LoVo (cell line): ENCODE measurements around the gene CACHD1.
A peak's percentile ranks its signal among the peaks of the same experiment; 100 is the strongest.
"Not testable (repeated sequence)": the region's sequence is repeated elsewhere in the genome, so short reads cannot be mapped to it uniquely, and the experiment has no call there.

Source experiments
- DNase-seq: peaks from one replicate; pipeline ENCODE4 v3.0.0-alpha.2; 2016; ENCODE audit warnings: low spot score

Gene CACHD1

DNA sequence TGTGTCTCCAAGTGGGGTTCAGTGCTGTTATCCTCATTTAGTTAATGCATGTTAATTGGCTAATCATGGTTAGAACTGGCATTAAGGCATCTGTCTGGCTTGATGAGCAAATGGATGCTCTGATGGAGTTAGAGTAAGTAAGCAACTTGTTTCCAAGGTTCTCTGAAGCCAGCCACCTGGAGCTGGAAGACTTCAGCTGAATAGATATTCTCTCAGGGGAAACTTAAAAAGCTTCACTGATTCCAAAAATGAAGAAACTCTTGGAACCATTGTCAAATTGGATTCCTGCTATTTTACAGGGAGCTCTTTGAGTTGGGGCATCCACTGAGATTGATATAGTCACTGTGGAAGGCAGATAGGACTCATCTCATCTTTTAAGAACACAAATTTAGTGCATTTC, 118.9 kb downstream of the CACHD1 start:
- no peak for DNase-seq

DNA sequence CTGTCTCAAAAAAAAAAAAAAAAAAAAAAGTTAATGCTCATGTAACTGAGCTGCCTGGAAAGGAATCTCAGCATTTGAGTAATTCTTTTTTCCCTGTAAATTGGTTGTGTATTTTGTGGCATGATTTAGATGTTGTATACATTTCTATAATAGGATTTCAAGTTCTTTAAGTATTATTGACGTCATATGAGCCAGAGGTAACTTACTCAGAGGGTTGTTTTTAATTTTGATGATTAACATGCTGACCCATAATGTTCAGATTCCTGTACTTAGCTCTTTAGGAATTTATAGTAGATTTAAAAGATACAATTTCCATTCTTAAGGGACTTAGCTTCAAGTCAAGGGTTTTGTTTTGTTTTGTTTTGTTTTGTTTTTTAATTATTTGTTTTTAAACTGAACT, 120.4 kb downstream of the CACHD1 start:
- DNase-seq: no peak

DNA sequence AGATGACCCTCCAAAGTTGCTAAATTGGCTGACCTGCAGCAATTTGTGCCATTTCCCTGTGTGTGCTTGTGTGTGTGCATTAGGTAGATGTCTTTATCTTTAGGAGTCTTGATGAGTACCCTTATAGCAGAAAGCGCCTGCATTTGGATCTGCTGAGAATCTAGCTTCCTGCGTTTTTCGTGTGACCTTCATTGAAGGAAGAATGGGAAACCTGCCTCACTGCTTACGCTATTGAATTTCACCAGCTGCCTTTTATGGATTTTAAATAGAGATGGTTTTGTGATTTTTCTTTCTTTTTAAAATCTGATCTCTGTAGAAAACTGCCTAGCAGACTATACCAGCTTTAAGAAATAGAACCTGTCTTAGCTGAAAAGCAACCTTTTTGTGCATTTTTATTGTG, 124.5 kb downstream of the CACHD1 start:
- DNase-seq: no peak

DNA sequence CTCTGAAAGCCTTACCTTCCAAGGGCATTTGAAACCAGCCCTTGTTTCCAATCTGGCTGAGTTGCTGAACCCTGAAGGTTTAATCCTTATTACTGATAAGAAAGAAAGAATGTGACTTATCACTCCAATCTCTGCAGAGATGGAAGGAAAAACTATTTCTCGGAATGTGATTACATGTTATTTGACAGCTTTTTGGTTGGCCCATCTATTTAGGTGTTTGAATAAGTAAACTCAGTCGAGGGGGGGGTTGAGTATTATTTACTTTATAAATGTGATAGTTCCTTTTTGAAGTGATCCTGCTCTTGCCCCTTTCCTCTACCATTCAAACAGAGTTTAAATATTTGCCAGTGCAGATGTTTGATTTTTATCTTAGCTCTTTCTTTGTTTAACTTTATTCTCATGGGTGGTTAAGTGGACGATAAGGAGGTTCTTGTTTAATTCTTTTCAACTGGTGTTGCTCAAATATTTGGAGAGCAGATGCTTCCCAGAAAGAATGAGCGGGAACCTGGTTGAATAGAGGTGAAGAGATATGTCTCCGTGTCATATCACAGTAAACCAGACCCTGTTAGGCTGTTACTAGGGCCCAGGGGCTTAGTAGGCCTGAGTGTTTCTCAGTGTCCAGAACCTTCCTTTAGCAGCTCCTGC, 126.1 kb downstream of the CACHD1 start:
- peak; percentile 6 for DNase-seq

DNA sequence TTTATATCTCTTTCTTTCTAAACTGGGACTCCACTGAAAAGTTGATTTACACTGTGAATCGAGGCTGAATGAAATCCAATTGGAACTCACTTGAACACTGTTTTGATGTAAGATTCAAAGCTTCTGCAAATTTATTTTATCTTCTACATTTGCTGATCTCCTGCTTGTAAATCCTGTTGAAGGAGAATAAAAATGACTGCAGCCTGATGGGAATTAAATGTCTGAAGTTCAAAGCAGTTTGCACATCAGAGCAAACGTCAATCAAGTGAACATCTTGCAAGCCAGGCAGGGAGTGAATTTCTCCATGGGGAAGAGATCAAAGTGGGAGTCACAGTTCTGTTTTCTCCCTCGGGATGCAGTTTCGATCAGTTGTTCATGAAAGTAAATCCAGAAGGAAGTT, 127.2 kb downstream of the CACHD1 start:
- no peak for DNase-seq

DNA sequence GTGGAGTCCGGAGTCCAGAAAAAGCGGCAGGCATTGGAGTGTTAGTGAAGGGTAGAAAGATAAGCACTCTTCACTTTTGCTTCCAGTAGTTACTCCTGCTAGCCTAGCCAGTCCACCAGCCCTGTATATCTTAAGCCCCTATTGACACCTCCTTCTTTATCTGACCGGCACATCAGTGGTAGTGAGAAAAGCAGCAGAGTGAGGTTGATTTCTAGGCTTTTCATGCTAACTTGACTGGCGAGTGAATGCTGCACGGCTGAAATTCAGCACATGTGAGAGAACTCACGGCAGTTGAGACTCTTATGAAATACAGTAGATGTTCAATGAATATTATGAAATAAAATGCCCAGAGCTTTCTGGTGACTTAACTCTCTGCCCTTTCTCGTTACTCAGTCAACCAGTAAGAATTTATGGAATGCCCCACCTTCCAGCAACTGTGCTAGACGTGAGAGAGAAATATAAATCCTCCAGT, 128.2 kb downstream of the CACHD1 start:
- DNase-seq: no peak

DNA sequence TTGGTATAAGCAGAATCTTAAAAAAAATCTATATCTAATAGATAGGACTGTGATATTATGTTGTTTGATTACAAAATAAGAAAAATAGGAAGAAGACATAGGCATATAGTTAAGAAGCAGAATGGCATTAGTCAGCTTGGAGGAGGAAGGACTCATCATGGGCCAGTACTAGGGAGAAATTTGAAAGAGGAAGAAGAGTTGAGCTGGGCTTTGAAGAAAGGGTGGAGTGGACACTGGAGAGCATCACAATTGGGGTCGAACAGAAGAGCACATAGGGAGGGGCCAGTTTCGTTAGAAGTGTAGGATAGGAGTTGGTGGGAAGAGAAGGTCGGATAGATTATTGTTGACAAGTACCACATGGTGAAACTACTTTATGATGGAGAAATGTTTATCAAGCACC, 129.3 kb downstream of the CACHD1 start:
- no peak for DNase-seq

DNA sequence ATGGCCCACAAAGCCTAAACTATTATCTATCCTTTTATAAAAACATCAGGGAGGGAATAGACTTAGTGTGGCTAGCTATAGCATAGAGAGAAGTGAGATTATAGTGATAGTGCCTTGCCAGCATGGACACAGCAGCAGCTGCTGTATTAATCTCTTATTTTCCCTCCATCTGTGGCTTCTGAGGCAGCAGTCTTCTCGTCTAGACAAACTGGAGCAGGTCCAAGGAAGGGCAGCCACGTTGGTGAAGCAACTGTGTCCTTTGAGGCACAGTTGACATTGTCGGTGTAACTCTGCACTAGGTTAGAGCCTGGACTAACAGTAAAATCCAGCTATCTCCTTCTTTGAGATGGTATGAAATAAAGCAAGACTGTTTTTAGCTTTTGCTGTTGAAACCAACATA, 131.3 kb downstream of the CACHD1 start:
- DNase-seq: no peak

DNA sequence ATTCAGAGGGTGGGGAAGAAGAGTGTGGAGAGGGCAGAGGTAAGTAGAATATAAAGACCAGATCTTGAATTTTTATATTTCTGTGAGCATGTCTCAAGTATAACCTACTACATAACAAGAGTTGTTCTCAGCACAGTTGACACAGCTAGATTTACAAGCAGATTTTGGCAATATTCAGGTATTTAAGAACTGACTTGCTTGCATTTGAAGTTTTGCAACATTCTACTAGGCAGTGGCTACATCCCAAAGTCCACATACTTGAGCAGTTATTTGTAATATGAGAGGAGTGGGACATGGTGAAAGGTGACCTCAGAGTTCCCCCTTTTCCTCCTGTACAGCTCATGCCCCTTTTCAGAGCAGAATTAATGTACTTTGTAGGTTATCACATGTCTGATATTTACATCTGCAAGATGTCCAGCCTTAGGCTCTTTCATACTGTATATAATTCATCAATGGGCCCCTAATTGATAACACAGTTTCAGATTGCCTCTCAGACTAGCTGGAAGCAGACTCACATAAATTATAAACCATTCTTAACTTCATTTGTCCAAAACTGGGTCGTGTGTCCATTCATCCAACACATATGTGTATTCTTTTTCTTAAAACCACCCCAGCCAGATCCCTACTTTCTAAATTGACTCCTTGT, 138.2 kb downstream of the CACHD1 start:
- DNase-seq: no peak

DNA sequence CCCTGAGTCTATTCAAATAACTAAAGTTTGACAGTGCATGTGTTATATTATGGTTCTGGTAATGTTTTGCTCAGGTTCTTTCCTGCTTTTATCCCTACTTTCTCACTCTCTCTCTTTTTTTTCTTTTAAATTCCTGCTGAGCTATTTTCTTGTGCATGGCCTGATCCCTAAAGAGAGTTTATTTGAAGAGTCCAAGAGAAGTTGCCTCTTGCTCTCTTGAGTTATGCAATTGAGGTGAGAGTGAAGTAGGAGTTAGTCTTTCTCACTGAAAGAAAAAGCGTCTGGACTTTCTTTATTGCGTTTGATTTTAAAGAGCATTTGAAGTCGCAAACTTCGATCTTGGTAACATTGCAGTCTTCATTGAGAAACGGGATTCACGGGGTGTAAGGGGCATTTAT, 138.7 kb downstream of the CACHD1 start:
- no peak for DNase-seq

DNA sequence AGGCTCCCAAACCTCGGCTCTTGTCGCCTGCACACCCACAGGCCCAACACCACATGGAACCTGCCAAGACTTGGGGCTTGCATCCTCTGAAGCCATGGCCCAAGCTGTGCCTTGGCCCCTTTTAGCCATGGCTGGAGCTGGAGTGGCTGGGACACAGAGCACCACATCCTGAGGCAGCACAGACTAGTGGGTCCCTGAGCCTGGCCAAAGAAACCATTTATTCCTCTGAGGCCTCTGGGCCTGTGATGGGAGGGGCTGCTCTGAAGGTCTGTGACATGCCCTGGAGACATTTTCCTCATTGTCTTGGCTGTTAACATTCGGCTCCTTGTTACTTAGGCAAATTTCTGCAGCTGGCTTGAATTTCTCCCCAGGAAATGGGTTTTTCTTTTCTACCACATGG, 141.0 kb downstream of the CACHD1 start:
- DNase-seq: not testable (repeated sequence)

DNA sequence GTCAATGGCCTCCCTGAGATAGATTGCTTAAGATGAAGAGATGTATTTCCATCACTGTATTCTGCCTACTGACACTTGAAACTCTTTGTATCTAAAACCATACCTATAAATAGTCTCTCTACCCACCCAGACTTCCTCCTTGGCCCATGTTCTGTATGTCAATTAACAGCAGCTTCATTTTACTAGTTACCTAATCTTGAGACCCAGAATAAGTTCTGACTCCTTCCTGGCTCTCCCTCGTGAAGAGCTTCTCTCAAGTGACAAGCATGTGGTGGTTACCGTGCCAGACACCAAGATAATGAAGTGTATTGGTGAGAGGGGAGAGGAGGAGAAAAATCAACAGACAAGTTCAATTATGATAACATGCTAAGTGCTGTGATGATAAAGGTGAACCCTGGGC, 146.1 kb downstream of the CACHD1 start:
- DNase-seq: no peak

DNA sequence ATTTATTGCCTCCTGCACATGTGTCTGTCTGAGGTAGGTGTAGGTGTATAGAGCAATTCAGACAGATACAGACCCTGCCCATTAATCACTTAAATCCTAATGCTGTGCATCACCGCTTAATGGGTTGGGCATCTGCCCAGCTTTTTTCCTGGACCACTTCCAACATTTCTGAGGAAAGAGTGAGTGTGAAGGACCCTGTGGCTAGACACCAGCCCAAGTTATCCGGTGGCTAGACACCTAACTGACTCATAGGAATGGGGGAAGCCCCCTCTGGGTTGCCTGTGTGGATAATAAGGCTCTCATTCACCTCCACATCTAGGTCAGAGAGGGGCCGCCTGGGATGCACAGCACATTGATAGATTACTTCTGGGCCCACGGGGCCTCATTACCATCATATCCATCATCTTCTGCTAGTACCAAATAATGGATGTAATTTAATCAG, 153.8 kb downstream of the CACHD1 start:
- DNase-seq: no peak

DNA sequence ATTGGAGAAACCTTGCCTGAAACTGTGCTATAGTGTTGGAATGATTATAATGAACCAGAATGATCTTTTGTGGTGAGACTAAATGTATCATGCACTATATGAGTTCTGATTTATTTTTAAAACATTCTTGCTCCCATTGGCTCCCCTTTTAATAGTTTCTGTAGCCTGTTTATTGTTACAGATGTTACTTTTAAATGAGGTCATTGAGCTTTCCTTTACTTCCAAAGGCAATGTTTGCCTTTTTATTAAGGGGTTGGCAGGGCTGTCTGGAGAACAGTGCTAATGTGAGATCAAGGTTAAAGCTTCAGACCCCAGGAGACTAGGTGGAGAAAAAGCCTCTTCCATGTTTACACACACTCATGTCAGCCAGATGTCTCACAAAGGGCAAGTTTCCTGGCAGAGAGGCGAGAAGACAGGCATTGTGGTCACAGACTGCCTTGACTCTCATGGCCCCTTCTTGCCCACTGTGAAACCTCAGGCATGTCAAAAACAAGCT, 154.3 kb downstream of the CACHD1 start:
- DNase-seq: no peak

DNA sequence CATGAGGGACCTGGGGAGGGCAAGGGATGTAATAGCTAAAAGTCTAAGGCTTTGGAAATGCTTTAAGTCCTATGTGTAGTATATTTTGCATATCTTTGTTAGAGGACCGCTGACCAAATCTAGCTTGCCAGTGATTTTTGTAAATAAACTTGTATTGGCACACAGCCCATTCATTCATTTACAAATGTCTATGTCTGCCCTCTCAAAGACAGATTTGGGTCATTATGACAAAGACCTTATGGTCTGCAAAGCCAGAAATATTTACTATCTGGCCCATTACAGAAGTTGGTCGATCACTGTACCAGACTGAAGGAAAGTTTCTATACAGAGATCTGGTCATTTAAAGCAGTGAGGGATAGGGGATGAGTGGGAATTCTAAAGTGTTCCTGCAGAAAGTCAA, 154.9 kb downstream of the CACHD1 start:
- DNase-seq: no peak

DNA sequence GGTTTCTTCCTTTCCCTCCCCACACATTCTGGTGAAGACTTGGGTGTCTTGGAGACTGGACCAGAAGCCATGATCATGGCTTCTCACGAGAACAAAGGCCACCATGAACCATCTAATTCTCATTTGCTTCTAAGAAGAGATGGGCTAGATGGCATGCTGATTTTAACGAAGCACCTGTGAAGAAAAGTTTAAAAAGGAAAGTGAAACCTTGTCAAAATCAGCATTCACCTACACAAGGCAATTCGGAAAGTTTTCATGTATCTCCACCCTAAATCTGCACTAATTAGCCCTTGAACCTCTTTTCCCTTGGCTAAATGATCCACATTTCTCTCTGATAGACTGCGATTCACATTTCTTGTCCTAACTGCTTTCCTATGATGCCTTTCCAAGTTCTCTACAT, 160.7 kb downstream of the CACHD1 start:
- DNase-seq: no peak

DNA sequence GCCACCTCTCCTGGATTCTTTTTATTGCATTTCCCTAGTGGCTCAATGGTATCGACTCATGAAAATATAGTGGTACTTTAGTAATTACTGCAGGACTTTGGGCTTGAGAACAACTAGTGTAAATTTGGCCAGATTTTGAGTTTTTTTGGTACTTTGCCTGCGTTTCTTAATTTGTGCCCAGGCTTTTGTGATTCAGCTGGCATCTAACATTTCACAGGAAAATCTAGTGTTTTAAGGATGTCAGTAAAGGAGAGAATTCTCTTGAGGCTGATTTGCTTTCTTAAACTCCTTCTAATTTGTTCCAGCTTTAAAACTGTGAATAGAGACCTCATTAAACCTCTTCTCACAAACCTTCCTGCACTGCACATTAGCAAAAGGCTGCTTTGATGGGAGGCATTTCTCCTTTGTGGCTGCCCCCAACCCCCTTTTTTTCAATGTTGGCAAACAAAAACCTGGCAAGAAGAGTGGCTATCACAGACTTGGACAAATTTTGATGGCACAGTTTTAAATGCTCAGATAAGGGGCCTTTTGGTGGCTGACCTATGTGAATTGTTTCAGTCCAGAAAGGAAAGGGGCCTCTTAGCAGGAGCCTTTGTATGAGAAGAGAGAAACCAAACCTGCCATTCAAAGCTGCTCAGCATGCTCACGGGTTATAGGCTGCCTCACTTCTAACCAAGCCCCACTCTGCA, 161.6 kb downstream of the CACHD1 start:
- no peak for DNase-seq

DNA sequence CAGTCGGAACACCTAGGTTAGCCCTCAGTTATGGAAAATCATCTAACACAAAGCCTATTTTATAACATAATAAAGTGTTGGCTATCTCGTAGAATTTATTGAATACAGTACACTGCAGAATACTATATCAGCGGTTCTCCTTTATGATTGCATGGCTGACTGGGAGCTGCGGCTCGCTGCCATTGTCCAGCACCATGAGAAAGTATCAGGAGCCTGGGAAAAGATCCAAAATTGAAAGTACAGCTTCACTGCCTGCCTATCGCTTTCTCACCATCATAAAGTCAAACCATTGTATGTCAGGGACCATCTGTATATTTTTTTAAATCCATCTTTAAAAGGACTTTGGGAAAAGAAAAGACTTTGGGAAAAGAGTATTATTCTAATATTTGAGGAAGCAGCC, 163.0 kb downstream of the CACHD1 start:
- DNase-seq: no peak

DNA sequence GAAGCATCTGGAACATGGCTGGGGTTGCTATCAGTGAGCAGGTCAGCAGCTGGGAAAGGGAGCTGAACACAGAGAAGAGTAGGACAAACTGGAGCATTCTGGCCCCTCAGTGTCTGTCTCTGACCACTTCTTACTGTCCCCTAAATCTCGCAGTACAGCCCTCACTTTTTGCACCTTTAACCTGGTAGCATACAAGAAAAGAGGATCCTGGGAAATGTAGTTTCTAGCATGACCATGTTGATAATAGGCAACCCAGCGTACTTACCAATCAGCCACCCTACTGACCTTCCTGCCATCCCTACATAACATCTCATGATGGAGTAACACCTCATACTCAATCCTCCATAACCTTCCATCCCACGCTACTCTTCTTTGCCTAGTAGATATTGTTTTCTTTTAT, 175.8 kb downstream of the CACHD1 start:
- no peak for DNase-seq

DNA sequence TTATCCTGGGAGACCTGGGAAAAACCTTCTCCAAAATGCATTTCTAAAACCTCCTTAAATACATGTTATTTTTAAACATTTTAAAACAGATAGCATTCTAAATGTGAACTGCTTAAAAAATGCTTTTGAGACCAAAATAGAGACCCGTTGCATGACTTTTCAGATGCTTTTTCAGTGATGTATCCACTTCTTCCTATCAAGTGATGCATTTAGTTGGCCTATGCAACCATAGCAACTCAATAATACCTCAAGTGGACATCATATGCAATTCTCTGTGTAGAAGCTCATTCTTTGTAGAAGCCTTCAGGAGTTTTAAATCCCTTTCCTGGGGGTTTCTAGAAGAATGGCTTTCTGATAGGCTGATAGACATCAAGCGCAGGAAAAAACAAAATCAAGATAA, 180.5 kb downstream of the CACHD1 start:
- no peak for DNase-seq

DNA sequence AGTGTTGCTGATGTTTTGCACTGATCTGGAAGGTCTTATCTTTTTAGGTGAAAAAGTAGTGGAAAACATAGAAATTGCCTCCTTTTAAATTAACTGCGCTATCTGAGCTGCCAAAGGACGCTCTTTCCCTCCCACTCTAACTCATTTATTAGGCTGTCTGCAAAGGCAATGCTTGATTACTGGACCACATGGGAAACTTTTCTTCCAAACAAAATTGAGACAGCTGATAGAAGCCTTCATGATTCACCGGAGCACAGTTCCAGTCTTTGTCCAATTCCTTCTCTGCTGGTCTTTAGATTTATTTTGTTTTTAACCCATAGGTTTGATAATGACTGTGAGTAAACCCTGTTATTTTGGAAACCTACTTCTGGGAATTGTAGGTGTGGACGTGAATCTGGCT, 181.9 kb downstream of the CACHD1 start:
- no peak for DNase-seq

DNA sequence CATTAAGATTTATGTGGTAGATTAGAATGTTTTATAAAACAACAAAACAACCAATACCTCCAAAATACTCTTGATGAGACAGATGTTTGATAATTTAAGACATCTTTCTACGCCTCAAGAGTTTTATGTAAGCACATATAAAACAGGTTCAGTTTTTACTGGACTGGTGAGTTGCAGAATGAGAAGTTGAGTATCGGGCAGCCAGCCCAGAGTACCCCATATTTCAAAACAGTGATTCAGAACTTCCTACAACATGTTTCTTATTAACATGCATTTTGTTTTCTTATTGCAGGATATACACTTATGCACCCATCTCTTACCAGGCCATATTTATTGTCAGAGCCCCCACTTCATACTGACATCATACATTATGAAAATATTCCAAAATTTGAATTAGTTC, 183.5 kb downstream of the CACHD1 start:
- no peak for DNase-seq
